H9 (cell line): ENCODE data around the gene MYF6. TPM values are rescaled to one million over a fixed set of nuclear protein-coding genes. Genes with fewer than 3 reads are reported as not detected.

Experiments
- DNase-seq: peaks from one replicate; pipeline ENCODE4 v3.0.0-alpha.2; 2017
- H2AFZ ChIP-seq: one replicate; pipeline ENCODE4 v1.6.1; 2013; ENCODE audit warnings: mild to moderate bottlenecking, low read length, control low read depth, moderate library complexity
- H2AK5ac ChIP-seq: 2 replicates; pipeline ENCODE4 v1.6.1; 2013; ENCODE audit warnings: low read length, control low read depth, mixed read lengths; ENCODE audit not compliant: insufficient read length
- H2BK120ac ChIP-seq: one replicate; pipeline ENCODE4 v1.6.1; 2013; ENCODE audit warnings: low read depth, mild to moderate bottlenecking, low read length, control low read depth, inconsistent platforms; ENCODE audit not compliant: poor library complexity, severe bottlenecking
- H2BK12ac ChIP-seq: 2 replicates; pipeline ENCODE4 v1.6.1; 2013; ENCODE audit warnings: low read length, control low read depth, mixed read lengths, low read depth; ENCODE audit not compliant: insufficient read length
- H2BK15ac ChIP-seq: 2 replicates; pipeline ENCODE4 v1.6.1; 2013; ENCODE audit warnings: low read depth, low read length, control low read depth
- H2BK20ac ChIP-seq: one replicate; pipeline ENCODE4 v1.6.1; 2013; ENCODE audit warnings: low read depth, mild to moderate bottlenecking, low read length, control low read depth, inconsistent platforms; ENCODE audit not compliant: poor library complexity, severe bottlenecking
- H2BK5ac ChIP-seq: 2 replicates; pipeline ENCODE4 v1.6.1; 2013; ENCODE audit warnings: low read length, control low read depth, mixed read lengths; ENCODE audit not compliant: insufficient read length
- H3K14ac ChIP-seq: 2 replicates; pipeline ENCODE4 v1.6.1; 2013; ENCODE audit warnings: low read length, control low read depth; ENCODE audit not compliant: insufficient read depth
- H3K18ac ChIP-seq: 2 replicates; pipeline ENCODE4 v1.6.1; 2013; ENCODE audit warnings: low read depth, mild to moderate bottlenecking, mixed read lengths, low read length, control low read depth; ENCODE audit not compliant: insufficient read length
- H3K23ac ChIP-seq: 2 replicates; pipeline ENCODE4 v1.6.1; 2013; ENCODE audit warnings: low read length, control low read depth, mixed read lengths, low read depth; ENCODE audit not compliant: insufficient read length
- H3K23me2 ChIP-seq: 2 replicates; pipeline ENCODE4 v1.6.1; 2013; ENCODE audit warnings: low read depth, mild to moderate bottlenecking, mixed read lengths, low read length, control low read depth; ENCODE audit not compliant: insufficient read length, poor library complexity, severe bottlenecking
- H3K27ac ChIP-seq: 2 replicates; pipeline ENCODE4 v1.5.1; 2013; ENCODE audit warnings: low read length, control low read depth, mixed read lengths, low read depth; ENCODE audit not compliant: insufficient read length
- H3K27me3 ChIP-seq: 2 replicates; pipeline ENCODE4 v1.6.1; 2013; ENCODE audit warnings: low read length, control low read depth, inconsistent platforms; ENCODE audit not compliant: insufficient read depth
- H3K4ac ChIP-seq: 2 replicates; pipeline ENCODE4 v1.6.1; 2013; ENCODE audit warnings: low read depth, mild to moderate bottlenecking, control low read depth, inconsistent platforms, low read length, moderate library complexity
- H3K4me1 ChIP-seq: 2 replicates; pipeline ENCODE4 v1.6.1; 2013; ENCODE audit warnings: low read length, control low read depth, inconsistent platforms; ENCODE audit not compliant: insufficient read depth
- H3K4me2 ChIP-seq: 2 replicates; pipeline ENCODE4 v1.6.1; 2013; ENCODE audit warnings: low read length, control low read depth, mixed read lengths; ENCODE audit not compliant: insufficient read length, insufficient read depth
- H3K56ac ChIP-seq: 2 replicates; pipeline ENCODE4 v1.6.1; 2013; ENCODE audit warnings: low read depth, mild to moderate bottlenecking, mixed read lengths, low read length, control low read depth; ENCODE audit not compliant: insufficient read length
- H3K79me1 ChIP-seq: 2 replicates; pipeline ENCODE4 v1.6.1; 2013; ENCODE audit warnings: low read depth, mild to moderate bottlenecking, moderate library complexity, low read length, control low read depth, inconsistent platforms; ENCODE audit not compliant: insufficient read depth, poor library complexity, severe bottlenecking
- H3K79me2 ChIP-seq: 2 replicates; pipeline ENCODE4 v1.6.1; 2013; ENCODE audit warnings: low read length, control low read depth, inconsistent platforms; ENCODE audit not compliant: insufficient read depth
- H3K9ac ChIP-seq: 2 replicates; pipeline ENCODE4 v1.6.1; 2013; ENCODE audit warnings: low read length, control low read depth, mixed read lengths; ENCODE audit not compliant: insufficient read length; ENCODE audit errors: extremely low read depth
- H3K9me3 ChIP-seq: one replicate; pipeline ENCODE4 v1.6.1; 2013; ENCODE audit warnings: low read depth, low read length, inconsistent platforms; ENCODE audit not compliant: control insufficient read depth
- H3T11ph ChIP-seq: one replicate; pipeline ENCODE4 v1.6.1; 2013; ENCODE audit warnings: mild to moderate bottlenecking, low read length, control low read depth, inconsistent platforms
- H4K20me1 ChIP-seq: one replicate; pipeline ENCODE4 v1.6.1; 2013; ENCODE audit not compliant: control insufficient read depth, insufficient read length, insufficient read depth
- H4K5ac ChIP-seq: 2 replicates; pipeline ENCODE4 v1.6.1; 2013; ENCODE audit warnings: low read depth, mild to moderate bottlenecking, mixed read lengths, low read length, control low read depth; ENCODE audit not compliant: insufficient read length
- H4K8ac ChIP-seq: replicated peaks from 2 replicates; pipeline ENCODE4 v1.6.1; 2013; ENCODE audit warnings: low read length, control low read depth, mixed read lengths, low read depth; ENCODE audit not compliant: insufficient read length
- H4K91ac ChIP-seq: 2 replicates; pipeline ENCODE4 v1.6.1; 2013; ENCODE audit warnings: low read depth, mild to moderate bottlenecking, moderate library complexity, mixed read lengths, low read length, control low read depth; ENCODE audit not compliant: insufficient read length
- H3K27ac Mint-ChIP-seq, 3 experiments: 2 replicates in 2 of 3; 3 replicates in 1 of 3; pipeline ENCODE4 v1.8.0; 2020 to 2021; ENCODE audit warnings: mixed read lengths in 3 of 3, mild to moderate bottlenecking in 1 of 3, moderate library complexity in 1 of 3
- H3K27me3 Mint-ChIP-seq: 2 replicates; pipeline ENCODE4 v1.8.0; 2021; ENCODE audit warnings: low read depth, mild to moderate bottlenecking, moderate library complexity, mixed read lengths
- H3K36me3 Mint-ChIP-seq, 3 experiments: 2 replicates in 2 of 3; 3 replicates in 1 of 3; pipeline ENCODE4 v1.8.0; 2020 to 2021; ENCODE audit warnings: low read depth in 3 of 3, mixed read lengths in 3 of 3; ENCODE audit not compliant: insufficient read depth in 1 of 3
- H3K4me1 Mint-ChIP-seq, 2 experiments: 2 replicates each; pipeline ENCODE4 v1.8.0; 2020; ENCODE audit warnings: mixed read lengths in 2 of 2
- H3K4me3 Mint-ChIP-seq, 2 experiments: 2 replicates in 1 of 2; 3 replicates in 1 of 2; pipeline ENCODE4 v1.8.0; 2020 to 2021; ENCODE audit warnings: mild to moderate bottlenecking in 2 of 2, mixed read lengths in 2 of 2, moderate library complexity in 1 of 2
- H3K9me3 Mint-ChIP-seq, 2 experiments: 2 replicates in 1 of 2; 3 replicates in 1 of 2; pipeline ENCODE4 v1.8.0; 2020; ENCODE audit warnings: mild to moderate bottlenecking in 2 of 2, mixed read lengths in 2 of 2, moderate library complexity in 1 of 2
- CTCF ChIP-seq: fragments of 200-600 bp; sonication (generic); conservative IDR thresholded peaks from 3 replicates; pipeline ENCODE4 v1.8.0; 2021; ENCODE audit warnings: antibody characterized with exemption, mild to moderate bottlenecking
- total RNA-seq: library from RNA; stranded (reverse); gene quantifications from 2 replicates; pipeline ENCODE4 v1.2.1, GENCODE V29; 2021

The MYF6 gene
- total RNA-seq, 1 experiment from 2014 or later: not detected

GRCh38 chr12:80752464-80752863 lies 45.0 kb downstream of the MYF6 start:
- Histone ChIP-seq H4K91ac (no peak overlapping the region), H3K23me2 (no peaks in the 10 kb centered on the region), H4K20me1 (no peaks in the 10 kb centered on the region), H2BK15ac (no peak overlapping the region), H3K4me2 (no peak overlapping the region), H3K56ac (no peak overlapping the region), H3K9me3 (no peaks in the 10 kb centered on the region), H3K9ac (no peak overlapping the region), H3K4ac (no peak overlapping the region), H3T11ph (no peak overlapping the region), H4K8ac (no peak overlapping the region), H3K27ac (no peak overlapping the region), H4K5ac (no peak overlapping the region), H3K14ac (no peak overlapping the region), H2BK5ac (no peak overlapping the region), H3K27me3 (no peaks in the 10 kb centered on the region), H2AK5ac (no peak overlapping the region), H2AFZ (no peak overlapping the region), H3K79me1 (no peaks in the 10 kb centered on the region), H2BK12ac (no peak overlapping the region), H3K4me1 (no peaks in the 10 kb centered on the region), H3K23ac (no peak overlapping the region), H3K79me2 (no peaks in the 10 kb centered on the region), H2BK20ac (no peak overlapping the region), H3K18ac (no peak overlapping the region), H2BK120ac (no peak overlapping the region)
- no peak for TF ChIP-seq CTCF
- Mint-ChIP-seq H3K36me3 (no peaks in the 10 kb centered on the region), H3K9me3 (no peaks in the 10 kb centered on the region), H3K27me3 (no peaks in the 10 kb centered on the region), H3K27ac (no peak overlapping the region), H3K4me3 (no peak overlapping the region), H3K4me1 (no peaks in the 10 kb centered on the region)
- DNase-seq: no peak
